ENCODE data around the gene MATN1. TPM values are rescaled to one million over a fixed set of nuclear protein-coding genes. Genes with fewer than 3 reads are reported as not detected.

Gene MATN1
- total RNA-seq, 1 experiment from 2014 or later, result 0.47 TPM

- Mint-ChIP-seq H3K27me3 (ENCODE audit: insufficient read depth, unreplicated experiment) (no peaks in the 10 kb centered on the region), H3K4me3 (ENCODE audit: unreplicated experiment) (no peak overlapping the region), H3K9me3 (ENCODE audit: unreplicated experiment) (no peaks in the 10 kb centered on the region), H3K27ac (ENCODE audit: low read depth, unreplicated experiment) (peak overlapping the region; percentile 51), H3K36me3 (ENCODE audit: insufficient read depth, unreplicated experiment) (no peaks in the 10 kb centered on the region), H3K4me1 (ENCODE audit: insufficient read depth, unreplicated experiment) (peaks cover 15% of the 10 kb centered on the region)
- BruUV-seq (replicated peaks), result no TSS peak
- peak; percentile 86 for DNase-seq (ENCODE audit: unreplicated experiment)
- intact Hi-C loops (cut with micrococcal nuclease), result no loop called here
- POLR2A ChIA-PET, result interaction anchor here (1.0 to 1.4 kb wide), 3 partner anchors 9 to 21 kb away, joined by 3 to 6 read pairs (median 4); no protein-coding TSS in a partner anchor
- no peak for TF ChIP-seq CTCF (IDR thresholded peaks at IDR 0.05; ENCODE audit: unreplicated experiment)
- CTCF ChIA-PET, result interaction anchor here (1.3 kb wide), 2 partner anchors 9 to 27 kb away, joined by 3 read pairs; no protein-coding TSS in a partner anchor
Measured at GRCh38 chr1:30756545-30757351, 33.4 kb upstream of the MATN1 start.

GRCh38 chr1:30756206-30756544 lies 32.8 kb upstream of the MATN1 start:
- TF ChIP-seq CTCF (IDR thresholded peaks at IDR 0.05; ENCODE audit: unreplicated experiment), result no peak
- BruUV-seq (replicated peaks), result no TSS peak
- Mint-ChIP-seq H3K4me1 (ENCODE audit: insufficient read depth, unreplicated experiment) (peaks cover 15% of the 10 kb centered on the region), H3K27ac (ENCODE audit: low read depth, unreplicated experiment) (no peak overlapping the region), H3K36me3 (ENCODE audit: insufficient read depth, unreplicated experiment) (no peaks in the 10 kb centered on the region), H3K9me3 (ENCODE audit: unreplicated experiment) (no peaks in the 10 kb centered on the region), H3K4me3 (ENCODE audit: unreplicated experiment) (no peak overlapping the region), H3K27me3 (ENCODE audit: insufficient read depth, unreplicated experiment) (no peaks in the 10 kb centered on the region)
- DNase-seq (ENCODE audit: unreplicated experiment), result no peak
- POLR2A ChIA-PET, result interaction anchor here (0.7 to 1.4 kb wide), 4 partner anchors 8 to 22 kb away, joined by 3 to 6 read pairs (median 4); no protein-coding TSS in a partner anchor
- CTCF ChIA-PET, result interaction anchor here (1.3 kb wide), 1 partner anchor 27 kb away, joined by 3 read pairs; no protein-coding TSS in a partner anchor
- intact Hi-C loops (cut with micrococcal nuclease), result no loop called here

GRCh38 chr1:30755746-30756145 lies 32.4 kb upstream of the MATN1 start:
- Mint-ChIP-seq H3K4me3 (ENCODE audit: unreplicated experiment) (no peak overlapping the region), H3K27me3 (ENCODE audit: insufficient read depth, unreplicated experiment) (no peaks in the 10 kb centered on the region), H3K9me3 (ENCODE audit: unreplicated experiment) (no peaks in the 10 kb centered on the region), H3K27ac (ENCODE audit: low read depth, unreplicated experiment) (no peak overlapping the region), H3K36me3 (ENCODE audit: insufficient read depth, unreplicated experiment) (no peaks in the 10 kb centered on the region), H3K4me1 (ENCODE audit: insufficient read depth, unreplicated experiment) (peaks cover 15% of the 10 kb centered on the region)
- intact Hi-C loops (cut with micrococcal nuclease), result no loop called here
- no peak for DNase-seq (ENCODE audit: unreplicated experiment)
- BruUV-seq (replicated peaks), result no TSS peak
- TF ChIP-seq CTCF (IDR thresholded peaks at IDR 0.05; ENCODE audit: unreplicated experiment), result no peak
- POLR2A ChIA-PET, result interaction anchor here (0.7 to 1.3 kb wide), 2 partner anchors 14 to 16 kb away, joined by 4 to 6 read pairs; no protein-coding TSS in a partner anchor
- CTCF ChIA-PET, result interaction anchor here (1.2 to 1.3 kb wide), 2 partner anchors 28 to 37 kb away, joined by 3 to 4 read pairs; no protein-coding TSS in a partner anchor

GRCh38 chr1:30755334-30755733 lies 31.9 kb upstream of the MATN1 start:
- POLR2A ChIA-PET, result interaction anchor here (0.6 to 1.3 kb wide), 3 partner anchors 15 to 432 kb away, joined by 3 to 6 read pairs (median 4); no protein-coding TSS in a partner anchor
- no peak overlapping the region for H3K27ac Mint-ChIP-seq (ENCODE audit: low read depth, unreplicated experiment)
- no peak for DNase-seq (ENCODE audit: unreplicated experiment)
- TF ChIP-seq CTCF (IDR thresholded peaks at IDR 0.05; ENCODE audit: unreplicated experiment), result no peak
- BruUV-seq (replicated peaks), result no TSS peak
- H3K36me3 Mint-ChIP-seq (ENCODE audit: insufficient read depth, unreplicated experiment), result no peaks in the 10 kb centered on the region
- H3K9me3 Mint-ChIP-seq (ENCODE audit: unreplicated experiment), result no peaks in the 10 kb centered on the region
- H3K4me1 Mint-ChIP-seq (ENCODE audit: insufficient read depth, unreplicated experiment), result peaks cover 15% of the 10 kb centered on the region
- H3K27me3 Mint-ChIP-seq (ENCODE audit: insufficient read depth, unreplicated experiment), result no peaks in the 10 kb centered on the region
- intact Hi-C loops (cut with micrococcal nuclease), result no loop called here
- CTCF ChIA-PET, result interaction anchor here (1.2 kb wide), 1 partner anchor 37 kb away, joined by 4 read pairs; no protein-coding TSS in a partner anchor
- no peak overlapping the region for H3K4me3 Mint-ChIP-seq (ENCODE audit: unreplicated experiment)
